ENCODE data around the gene AGO3.
A peak's percentile ranks its signal among the peaks of the same experiment; 100 is the strongest.

The AGO3 gene

GRCh38 chr1:35924838-35925237 is 6.1 kb upstream of the AGO3 start:
- TF ChIP-seq, protein P1, sequence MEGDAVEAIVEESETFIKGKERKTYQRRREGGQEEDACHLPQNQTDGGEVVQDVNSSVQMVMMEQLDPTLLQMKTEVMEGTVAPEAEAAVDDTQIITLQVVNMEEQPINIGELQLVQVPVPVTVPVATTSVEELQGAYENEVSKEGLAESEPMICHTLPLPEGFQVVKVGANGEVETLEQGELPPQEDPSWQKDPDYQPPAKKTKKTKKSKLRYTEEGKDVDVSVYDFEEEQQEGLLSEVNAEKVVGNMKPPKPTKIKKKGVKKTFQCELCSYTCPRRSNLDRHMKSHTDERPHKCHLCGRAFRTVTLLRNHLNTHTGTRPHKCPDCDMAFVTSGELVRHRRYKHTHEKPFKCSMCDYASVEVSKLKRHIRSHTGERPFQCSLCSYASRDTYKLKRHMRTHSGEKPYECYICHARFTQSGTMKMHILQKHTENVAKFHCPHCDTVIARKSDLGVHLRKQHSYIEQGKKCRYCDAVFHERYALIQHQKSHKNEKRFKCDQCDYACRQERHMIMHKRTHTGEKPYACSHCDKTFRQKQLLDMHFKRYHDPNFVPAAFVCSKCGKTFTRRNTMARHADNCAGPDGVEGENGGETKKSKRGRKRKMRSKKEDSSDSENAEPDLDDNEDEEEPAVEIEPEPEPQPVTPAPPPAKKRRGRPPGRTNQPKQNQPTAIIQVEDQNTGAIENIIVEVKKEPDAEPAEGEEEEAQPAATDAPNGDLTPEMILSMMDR (IDR thresholded peaks at IDR 0.05; ENCODE audit: low read depth, low read length, missing control alignments): no peak
- H3K4me3 ChIP-seq (replicated peaks; ENCODE audit: low read depth, low read length): no peak overlapping the region
- DNase-seq (ENCODE audit: extremely low read depth, low read depth): no peak

- TF ChIP-seq, protein P1 (IDR thresholded peaks at IDR 0.05; ENCODE audit: low read depth, low read length, missing control alignments): no peak
- DNase-seq (ENCODE audit: extremely low read depth, low read depth): peak; percentile 16
- H3K4me3 ChIP-seq (replicated peaks; ENCODE audit: low read depth, low read length): no peak overlapping the region
These were observed 5.2 kb upstream of the AGO3 start for GRCh38 chr1:35925741-35926140.

GRCh38 chr1:35927472-35927871 is 3.4 kb upstream of the AGO3 start:
- DNase-seq (ENCODE audit: extremely low read depth, low read depth): no peak
- no peak overlapping the region for H3K4me3 ChIP-seq (replicated peaks; ENCODE audit: low read depth, low read length)
- TF ChIP-seq, protein P1 (IDR thresholded peaks at IDR 0.05; ENCODE audit: low read depth, low read length, missing control alignments): no peak

GRCh38 chr1:35929730-35930592 is 944 bp upstream of the AGO3 start:
- TF ChIP-seq, protein P1 (IDR thresholded peaks at IDR 0.05; ENCODE audit: low read depth, low read length, missing control alignments): no peak
- DNase-seq (ENCODE audit: extremely low read depth, low read depth): peak; percentile 25
- peak overlapping the region; percentile 95 for H3K4me3 ChIP-seq (replicated peaks; ENCODE audit: low read depth, low read length)

DNA sequence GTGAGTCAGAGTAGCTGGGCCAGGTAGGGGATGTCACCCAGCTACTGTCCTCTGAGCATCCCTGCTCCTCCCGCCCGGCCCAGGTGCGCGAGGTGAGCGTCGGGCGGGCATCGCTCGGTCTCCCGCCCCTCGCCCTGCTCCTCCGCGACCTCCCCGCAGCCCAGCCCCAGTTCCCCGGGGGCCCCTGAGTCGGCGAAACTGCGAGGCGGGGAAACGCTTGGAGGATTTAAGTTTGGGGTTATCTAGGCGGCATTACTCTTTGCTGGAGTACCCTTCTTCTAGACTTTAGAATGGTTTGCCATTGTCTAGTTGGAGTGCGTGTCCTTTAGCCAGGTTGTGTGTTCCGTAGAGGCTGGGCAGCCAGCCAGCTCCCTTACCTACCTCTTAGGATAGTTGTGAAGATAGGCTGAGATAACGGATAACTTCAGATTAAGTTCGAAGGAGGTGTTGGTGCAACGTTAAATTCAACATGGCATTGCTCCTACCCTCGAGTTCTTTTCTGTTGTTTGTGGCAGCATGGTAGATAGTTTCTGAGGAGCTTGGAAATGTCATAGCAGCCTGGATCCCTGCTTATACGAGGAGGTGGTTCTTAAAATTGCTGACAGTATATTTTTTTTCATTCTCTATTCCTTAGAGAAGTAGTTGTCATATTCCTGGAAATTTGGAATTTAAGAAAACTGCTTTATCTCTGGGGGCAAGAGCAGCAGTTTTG is 697 bp downstream of the AGO3 start:
- TF ChIP-seq, protein P1 (IDR thresholded peaks at IDR 0.05; ENCODE audit: low read depth, low read length, missing control alignments): no peak
- no peak for DNase-seq (ENCODE audit: extremely low read depth, low read depth)

GRCh38 chr1:35932158-35932636 is 1.3 kb downstream of the AGO3 start:
- TF ChIP-seq, protein P1 (IDR thresholded peaks at IDR 0.05; ENCODE audit: low read depth, low read length, missing control alignments): no peak
- H3K4me3 ChIP-seq (replicated peaks; ENCODE audit: low read depth, low read length): peak overlapping the region; percentile 95
- no peak for DNase-seq (ENCODE audit: extremely low read depth, low read depth)

More for the DNA sequence above, 697 bp downstream of the AGO3 start:
- H3K4me3 ChIP-seq (replicated peaks; ENCODE audit: low read depth, low read length): peak overlapping the region; percentile 95

Measured in HFF-Myc (cell line).